GM19468 (cell line): ENCODE data around the gene NFIX.
"Not testable (repeated sequence)": the region's sequence is repeated elsewhere in the genome, so short reads cannot be mapped to it uniquely, and the experiment has no call there.

Experiments used
- ATAC-seq: cut with Tn5 transposase; IDR thresholded peaks from one replicate; pipeline ENCODE4 v1.9.1; 2021; ENCODE audit warnings: mild to moderate bottlenecking, moderate library complexity, moderate number of reproducible peaks; ENCODE audit not compliant: unreplicated experiment; ENCODE audit errors: extremely low read depth

NFIX gene

DNA sequence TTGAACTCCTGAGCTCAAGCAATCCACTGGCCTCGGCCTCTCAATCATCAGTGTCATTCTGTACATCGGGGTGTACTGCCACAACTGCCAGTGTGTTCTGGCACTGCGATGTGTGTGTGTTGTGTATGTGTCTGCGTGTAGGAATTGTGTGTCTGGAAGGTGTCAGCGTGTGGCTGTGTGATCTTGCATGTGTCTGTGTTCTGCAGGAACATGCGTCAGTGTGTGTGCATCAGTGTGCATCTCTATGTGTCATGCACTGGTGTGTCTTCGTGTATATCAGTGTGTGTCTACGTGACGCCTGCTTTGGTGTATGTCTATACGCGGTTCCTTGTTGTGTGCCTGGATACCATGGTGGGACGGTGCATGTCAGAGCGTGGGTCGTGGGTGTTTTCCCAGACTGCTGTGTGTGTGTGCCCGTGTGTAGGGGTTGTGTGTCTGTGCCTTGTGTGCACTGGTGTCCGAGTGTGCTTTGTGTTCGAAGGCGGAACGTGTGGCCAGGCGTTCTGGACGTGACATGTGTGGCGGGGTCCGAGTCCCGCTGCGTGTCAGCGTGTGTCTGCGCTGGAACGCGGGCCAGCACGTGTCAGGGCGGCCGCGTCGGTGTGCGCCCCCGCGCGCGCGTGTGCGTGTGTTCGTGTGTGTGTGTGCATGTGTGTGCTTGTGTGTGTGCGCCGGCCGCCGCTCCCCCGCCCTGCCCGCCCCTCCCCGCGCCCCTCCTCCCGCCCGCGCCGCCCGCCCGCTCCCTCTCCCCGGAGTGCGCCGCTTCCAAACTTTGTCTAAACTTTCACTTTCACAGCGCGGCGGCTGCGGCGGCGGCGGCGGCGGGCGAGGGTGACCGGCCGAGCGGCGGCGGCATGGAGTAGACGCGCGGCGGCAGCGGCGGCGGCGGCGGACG, at the start of gene NFIX:
TSS of gene NFIX (plus strand) at position 775 of the 895 bp plus-strand sequence. CDS start 363 bp downstream, outside the sequence.
- ATAC-seq: no peak

DNA sequence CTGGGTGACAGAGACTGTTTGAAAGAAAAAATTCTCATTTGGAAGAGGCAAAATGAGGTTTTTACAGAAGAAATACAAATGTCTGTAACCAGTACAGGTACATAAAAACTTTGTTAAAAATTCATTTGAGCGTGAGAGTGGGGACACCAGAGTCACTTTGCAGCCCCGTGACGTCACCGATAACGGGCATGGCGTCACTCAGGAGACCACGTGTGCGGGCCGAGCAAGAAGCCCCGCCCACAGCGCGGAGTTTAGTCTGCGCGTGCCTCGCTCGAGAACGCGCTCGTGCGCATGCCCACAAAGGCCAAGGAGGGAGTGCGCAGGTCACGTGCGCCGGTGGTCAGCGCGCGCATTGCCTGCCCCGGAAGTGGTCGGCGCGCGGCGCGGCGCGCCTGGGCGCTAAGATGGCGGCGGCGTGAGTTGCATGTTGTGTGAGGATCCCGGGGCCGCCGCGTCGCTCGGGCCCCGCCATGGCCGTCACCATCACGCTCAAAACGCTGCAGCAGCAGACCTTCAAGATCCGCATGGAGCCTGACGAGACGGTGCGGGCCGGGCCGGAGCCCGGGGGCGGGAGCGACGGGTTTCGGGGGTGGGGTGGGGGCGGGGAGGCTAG, 49.7 kb upstream of the NFIX start, which contains the start of gene RAD23A:
TSS of gene RAD23A (plus strand) at position 384 of the 613 bp plus-strand sequence. CDS start at position 471, 87 bp downstream.
- ATAC-seq: peak; percentile 78

DNA sequence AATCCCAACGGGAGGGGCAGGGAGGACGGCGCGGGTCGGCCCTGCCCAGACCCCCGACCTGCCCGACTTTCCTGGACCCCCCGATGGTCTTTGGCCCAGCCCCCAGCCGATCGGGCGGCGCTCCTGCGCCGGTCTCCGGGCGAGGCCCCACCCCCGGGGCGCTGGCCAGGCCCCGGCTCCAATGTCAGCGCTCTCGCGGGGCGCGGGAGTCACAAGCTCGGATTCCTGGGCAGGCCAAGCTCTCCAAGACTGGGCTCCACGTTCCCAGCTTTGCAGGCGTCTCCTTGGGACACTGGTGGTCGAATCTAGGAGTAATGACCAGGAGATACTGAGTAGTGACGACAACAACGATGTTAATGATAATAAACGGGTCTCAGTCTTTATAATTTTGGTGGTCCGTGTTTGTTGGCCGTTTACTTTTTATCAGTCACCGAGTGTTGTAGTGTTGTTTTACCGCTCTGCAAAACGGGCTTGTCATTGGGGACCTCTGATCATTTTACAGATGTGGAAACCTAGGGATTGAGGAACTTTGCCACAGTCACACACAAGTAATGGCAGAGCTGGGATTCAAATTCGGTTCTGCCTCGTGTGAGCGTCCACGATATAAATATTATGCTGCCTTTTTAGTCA, 49.1 kb upstream of the NFIX start:
- no peak for ATAC-seq

DNA sequence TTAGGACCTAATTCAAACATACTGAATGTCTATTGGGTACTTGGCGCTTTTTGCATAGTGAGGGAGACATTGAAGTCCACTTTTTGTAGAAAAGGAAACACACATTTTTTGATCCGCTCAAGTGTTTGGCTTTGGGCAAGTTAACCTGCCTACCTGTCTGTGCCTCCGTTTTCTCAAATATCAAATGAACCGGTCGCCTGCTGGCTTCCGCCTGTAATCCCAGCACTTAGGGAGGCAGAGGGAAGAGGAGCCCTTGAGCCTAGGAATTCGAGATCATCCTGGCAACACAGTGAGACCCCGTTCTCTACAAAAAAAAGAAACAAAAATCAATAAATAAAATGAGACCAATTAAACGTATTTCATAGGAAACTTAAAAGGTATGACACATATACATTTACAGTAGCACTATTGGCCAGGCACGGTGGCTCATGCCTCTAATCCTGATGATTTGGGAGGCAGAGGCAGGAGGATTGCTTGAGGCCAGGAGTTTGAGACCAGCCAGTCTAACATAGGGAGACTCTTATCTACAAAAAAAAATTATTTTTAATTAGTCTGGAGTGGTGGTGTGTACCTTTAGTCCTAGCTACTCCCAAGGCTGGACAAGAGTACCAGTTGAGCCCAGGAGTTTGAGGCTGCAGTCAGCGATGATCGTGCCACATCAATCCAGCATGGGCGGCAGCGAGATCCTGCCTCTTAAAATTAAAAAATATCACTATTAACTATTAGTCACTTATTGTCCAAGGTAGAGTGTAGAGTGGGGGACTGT, 48.4 kb upstream of the NFIX start:
- no peak for ATAC-seq

DNA sequence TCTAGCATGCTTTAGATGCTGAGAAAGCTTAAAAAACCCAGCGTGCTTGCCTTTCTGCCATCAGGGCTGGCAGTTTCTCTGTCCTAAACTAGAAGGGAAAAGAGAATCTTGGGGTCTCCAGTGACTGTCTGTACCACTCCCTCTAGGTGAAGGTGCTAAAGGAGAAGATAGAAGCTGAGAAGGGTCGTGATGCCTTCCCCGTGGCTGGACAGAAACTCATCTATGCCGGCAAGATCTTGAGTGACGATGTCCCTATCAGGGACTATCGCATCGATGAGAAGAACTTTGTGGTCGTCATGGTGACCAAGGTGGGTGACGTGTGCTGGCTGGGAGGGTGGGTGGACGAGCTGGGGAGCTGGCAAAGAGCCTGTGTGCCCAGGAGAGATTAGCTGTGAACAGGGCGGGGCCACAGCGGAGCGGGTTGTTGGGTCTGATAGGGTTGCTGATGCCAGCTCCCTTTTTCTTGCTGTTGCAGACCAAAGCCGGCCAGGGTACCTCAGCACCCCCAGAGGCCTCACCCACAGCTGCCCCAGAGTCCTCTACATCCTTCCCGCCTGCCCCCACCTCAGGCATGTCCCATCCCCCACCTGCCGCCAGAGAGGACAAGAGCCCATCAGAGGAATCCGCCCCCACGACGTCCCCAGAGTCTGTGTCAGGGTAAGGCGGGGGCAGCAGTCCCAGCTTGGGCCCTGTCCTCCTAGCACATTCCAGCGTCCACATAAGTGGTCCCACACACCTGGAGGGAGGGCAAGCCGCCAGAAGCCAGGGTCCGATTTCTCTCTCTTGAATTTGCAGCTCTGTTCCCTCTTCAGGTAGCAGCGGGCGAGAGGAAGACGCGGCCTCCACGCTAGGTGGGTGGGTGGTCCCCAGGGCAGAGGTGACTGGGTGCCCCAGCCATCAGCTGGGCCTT, 47.3 kb upstream of the NFIX start:
- no peak for ATAC-seq

DNA sequence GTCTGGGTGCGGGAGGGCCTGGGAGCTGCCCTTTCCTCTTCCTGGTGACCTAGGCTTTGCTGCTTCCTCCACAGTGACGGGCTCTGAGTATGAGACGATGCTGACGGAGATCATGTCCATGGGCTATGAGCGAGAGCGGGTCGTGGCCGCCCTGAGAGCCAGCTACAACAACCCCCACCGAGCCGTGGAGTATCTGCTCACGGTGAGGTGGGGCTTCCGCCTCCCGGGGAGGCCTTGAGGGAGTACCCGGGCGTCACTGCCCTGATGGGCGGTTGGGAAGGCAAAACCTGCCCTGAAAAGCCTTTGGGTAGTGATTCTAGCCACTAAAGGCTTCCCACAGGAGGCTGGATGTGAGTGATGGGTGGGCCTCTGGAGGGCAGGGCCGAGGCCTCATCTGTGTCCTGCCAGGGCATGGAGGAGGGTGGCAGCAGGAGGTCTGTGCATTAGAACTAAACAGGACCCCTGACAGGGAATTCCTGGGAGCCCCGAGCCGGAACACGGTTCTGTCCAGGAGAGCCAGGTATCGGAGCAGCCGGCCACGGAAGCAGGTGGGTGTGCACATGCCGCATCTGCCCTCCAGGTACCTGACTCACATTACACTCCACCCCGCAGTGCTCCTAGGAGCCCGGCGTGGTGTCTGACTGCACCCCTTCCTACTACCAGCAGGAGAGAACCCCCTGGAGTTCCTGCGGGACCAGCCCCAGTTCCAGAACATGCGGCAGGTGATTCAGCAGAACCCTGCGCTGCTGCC, 46.5 kb upstream of the NFIX start:
- ATAC-seq: no peak

DNA sequence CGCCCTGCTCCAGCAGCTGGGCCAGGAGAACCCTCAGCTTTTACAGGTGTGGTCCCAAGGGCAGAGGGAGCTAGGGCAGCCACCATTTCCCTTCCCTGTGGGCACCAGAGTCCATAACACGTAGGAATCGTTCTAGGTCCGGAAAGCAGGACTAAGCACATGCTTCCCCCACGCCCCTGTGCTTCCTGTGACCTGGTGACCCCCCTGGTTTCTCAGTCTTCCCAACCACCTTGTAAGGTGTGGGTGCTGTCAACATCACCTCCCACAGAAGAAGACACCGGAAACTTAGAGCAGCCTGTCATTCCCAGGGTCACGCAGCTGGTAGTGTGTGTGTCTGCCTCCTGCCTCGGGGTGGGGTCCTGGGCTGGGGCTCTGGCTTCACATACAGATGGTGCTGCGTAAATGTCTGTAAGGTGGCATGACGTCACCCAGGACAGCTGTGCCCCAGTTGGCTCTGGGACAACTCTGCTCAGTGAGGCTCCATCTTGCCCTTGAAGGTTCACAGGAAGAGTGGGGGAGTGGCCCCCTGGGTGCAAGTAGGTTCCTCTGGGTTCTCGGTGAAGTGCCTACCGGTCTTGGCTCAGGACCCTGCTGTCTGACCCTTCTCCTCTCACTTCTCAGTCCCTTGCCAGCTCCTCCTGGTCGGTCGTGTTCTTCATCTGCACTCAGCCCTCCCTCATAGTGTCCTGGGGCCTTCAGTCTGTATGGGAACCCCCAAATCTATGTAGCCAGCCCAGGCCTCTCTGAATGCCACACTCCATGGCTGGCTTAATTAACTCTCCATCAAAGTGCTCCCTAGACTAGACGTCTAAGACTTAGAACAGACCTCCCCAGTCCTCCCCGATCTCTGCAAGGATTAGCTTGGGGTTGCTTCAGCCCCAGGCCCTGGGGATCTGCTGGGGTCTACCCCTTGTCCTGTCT, 45.7 kb upstream of the NFIX start:
- ATAC-seq: no peak

DNA sequence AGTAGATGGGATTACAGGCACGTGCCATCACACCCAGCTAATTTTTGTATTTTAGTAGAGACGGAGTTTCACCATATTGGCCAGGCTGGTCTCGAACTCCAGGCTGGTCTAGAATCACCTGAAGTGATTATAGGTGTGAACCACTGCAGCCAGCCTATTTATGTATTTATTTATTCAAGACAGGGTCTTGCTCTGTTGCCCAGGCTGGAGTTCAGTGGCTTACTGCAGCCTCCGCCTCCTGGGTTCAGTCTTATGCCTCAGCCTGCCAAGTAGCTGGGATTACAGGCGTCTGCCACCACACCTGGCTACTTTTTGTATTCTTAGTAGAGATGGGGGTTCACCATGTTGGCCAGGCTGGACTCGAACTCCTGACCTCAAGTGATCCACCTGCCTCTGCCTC, 43.2 kb upstream of the NFIX start:
- ATAC-seq: not testable (repeated sequence)

DNA sequence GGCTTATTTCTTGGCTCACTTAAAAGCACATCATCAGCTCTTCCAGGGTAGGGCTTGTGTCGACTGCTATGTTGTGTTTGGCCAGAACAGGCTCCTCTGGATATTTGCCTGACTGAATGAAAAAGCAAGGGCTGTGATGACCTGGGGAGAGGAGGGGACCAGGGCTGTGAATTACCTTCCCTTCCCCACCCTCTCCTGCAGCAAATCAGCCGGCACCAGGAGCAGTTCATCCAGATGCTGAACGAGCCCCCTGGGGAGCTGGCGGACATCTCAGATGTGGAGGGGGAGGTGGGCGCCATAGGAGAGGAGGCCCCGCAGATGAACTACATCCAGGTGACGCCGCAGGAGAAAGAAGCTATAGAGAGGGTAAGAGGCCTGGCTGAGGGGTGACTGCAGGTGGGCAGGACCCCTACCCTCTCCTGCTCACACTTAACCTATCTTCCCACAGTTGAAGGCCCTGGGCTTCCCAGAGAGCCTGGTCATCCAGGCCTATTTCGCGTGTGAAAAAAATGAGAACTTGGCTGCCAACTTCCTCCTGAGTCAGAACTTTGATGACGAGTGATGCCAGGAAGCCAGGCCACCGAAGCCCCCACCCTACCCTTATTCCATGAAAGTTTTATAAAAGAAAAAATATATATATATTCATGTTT, 42.7 kb upstream of the NFIX start:
- ATAC-seq: no peak

DNA sequence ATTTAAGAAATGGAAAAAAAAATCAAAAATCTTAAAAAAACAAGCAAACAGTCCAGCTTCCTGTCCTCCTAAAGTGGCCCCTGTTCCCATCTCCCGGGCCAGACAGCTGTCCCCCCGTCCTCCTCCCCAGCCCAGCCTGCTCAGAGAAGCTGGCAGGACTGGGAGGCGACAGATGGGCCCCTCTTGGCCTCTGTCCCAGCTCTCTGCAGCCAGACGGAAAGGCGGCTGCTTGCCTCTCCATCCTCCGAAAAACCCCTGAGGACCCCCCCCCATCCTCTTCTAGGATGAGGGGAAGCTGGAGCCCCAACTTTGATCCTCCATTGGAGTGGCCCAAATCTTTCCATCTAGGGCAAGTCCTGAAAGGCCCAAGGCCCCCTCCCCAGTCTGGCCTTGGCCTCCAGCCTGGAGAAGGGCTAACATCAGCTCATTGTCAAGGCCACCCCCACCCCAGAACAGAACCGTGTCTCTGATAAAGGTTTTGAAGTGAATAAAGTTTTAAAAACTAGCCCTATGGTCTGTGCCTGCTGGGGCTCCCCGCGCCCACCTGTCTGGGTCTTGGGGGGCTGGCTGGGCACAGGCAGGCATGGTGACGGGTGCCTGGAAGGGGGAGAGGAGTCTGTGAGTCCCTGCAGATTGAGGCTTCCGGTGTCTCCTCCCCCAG, 42.0 kb upstream of the NFIX start:
- ATAC-seq: no peak

DNA sequence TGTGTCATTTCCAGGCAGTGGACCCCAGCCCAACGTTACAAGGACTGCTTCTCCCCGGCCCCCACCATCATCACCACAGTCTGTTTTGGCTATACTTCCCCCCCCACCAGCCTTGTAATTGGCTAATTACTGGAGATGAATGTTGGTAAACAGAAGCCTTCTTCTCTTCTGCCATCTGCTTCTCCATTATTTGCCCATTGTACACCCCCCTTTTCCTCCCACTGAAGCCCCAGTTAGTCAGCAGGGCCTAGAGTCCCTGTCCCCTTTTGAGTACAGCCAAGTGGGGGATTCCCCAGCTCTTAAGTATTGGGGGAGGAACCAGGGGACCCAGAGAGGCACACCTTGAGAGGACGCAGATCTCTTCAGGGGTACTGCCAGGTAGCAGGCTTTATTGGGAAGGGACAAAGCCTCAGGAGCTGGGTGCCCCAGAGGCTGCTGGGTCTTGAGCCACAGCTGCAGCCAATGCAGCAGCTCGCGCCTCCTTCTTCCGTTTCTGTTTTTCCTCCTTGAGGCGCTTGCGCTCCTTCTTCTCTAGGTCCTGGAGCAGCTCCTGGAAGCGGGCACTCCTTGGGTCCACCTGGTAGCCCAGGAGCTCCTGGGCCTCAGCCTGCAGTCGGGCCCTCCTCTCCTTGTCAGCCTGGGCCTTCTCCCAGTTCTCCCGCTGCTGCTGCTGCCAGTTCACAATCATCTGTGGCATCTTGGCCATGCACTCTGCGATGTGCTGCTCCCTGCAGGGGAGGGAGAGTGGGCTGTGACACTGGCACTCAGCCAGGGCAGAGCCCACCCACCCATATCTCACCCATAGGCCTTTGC, 41.3 kb upstream of the NFIX start:
- ATAC-seq: no peak

DNA sequence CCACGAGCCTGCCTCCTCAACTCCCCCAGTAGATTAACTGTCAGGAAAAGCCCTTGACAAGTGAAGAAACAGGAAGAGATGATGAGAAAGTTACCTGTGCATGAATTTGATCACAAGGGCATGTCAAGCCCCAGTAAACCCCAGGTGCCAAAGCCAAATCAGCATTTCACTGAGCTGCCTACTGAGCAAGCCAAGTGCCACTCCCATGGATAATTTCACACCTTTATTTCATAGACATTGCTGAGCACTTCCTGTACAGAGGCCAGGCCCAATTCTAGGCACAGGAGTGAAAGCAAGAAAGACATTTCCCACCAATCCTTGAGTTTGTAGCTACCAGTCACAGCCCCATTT, 40.7 kb upstream of the NFIX start:
- ATAC-seq: no peak

DNA sequence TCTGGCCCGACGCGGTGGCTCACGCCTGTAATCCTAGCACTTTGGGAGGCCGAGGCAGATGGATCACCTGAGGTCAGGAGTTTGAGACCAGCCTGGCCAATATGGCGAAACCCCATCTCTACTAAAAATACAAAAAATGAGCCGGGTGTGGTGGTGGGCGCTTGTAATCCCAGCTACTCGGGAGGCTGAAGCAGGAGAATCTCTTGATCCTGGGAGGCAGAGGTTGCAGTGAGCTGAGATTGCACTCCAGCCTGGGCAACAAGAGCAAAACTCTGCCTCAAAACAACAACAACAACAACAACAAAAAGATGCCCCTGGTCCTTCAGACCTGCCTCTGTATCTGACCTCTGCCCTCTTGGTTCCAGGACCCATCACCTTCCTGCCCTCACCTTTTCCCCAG, 39.7 kb upstream of the NFIX start:
- not testable (repeated sequence) for ATAC-seq

DNA sequence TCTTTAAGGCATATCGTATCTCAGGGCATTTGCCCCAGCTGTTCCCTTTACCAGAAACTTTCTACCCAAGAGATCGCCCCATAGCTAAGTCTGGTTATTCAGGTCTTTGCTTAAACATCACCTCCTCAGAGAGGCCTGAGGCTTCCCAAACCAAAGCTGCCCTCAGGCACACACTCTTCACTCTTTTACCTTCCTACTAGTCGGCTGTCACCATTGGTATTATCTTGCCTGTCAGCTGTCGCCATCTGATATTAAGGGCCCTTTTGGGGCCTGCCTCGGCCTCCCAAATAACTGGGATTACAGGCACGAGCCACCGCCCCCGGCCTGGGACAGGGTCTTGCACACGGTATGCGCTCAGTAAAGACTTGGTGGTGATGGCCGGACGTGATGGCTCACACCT, 39.3 kb upstream of the NFIX start:
- ATAC-seq: no peak

DNA sequence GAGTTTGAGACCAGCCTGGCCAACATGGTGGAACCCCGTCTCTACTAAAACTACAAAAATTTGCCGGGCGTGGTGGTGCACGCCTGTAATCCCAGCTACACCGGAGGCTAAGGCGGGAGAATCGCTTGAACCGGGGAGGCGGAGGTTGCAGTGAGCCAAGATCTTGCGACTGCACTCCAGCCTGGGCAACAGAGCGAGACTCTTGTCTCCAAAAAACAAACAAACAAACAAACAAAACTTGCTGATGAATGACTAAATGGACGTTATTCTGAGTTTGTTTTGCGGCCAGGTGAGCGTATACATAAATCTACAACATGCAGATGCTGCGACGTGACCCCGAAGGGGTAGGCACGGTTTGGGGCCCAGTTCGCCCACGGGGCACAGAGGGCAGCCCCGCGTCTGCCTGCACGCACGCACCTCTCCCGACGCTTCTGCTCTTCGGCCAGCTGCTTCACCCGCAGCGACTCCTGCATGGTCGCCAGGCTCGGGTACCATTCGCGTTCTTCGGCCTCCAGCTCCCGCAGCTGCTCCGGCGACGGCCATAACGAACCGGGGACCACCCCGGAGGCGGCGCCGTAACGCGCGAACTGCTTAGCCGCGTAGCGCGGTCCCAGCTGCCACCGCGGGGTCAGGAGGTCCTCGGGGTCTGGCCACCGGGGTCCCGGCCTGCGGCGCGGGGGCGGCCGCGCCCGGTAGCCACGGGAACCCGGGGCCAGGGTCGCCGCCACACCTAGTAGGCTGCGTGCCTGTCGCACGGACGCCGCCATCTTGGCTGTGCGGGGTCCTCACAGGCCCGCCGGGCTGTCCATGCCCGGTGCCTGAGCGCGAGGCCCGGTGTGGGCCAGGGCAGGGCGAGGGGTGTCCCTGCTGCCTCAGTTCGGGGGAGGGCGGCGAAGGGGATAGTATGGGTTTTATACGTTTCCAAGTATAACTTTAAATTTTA, 38.6 kb upstream of the NFIX start, which contains the start of gene GADD45GIP1:
TSS of gene GADD45GIP1 (minus strand) at position 778 of the 943 bp plus-strand sequence. CDS start at position 767, 11 bp downstream.
- no peak for ATAC-seq
